Measurements from ENCODE around the gene ERC2.
"Not testable (repeated sequence)": the region's sequence is repeated elsewhere in the genome, so short reads cannot be mapped to it uniquely, and the experiment has no call there.

Gene ERC2

GRCh38 chr3:55526332-55527030, 941.8 kb downstream of the ERC2 start:
- no peak for DNase-seq

GRCh38 chr3:55525436-55525835, 942.8 kb downstream of the ERC2 start:
- DNase-seq = no peak

DNA sequence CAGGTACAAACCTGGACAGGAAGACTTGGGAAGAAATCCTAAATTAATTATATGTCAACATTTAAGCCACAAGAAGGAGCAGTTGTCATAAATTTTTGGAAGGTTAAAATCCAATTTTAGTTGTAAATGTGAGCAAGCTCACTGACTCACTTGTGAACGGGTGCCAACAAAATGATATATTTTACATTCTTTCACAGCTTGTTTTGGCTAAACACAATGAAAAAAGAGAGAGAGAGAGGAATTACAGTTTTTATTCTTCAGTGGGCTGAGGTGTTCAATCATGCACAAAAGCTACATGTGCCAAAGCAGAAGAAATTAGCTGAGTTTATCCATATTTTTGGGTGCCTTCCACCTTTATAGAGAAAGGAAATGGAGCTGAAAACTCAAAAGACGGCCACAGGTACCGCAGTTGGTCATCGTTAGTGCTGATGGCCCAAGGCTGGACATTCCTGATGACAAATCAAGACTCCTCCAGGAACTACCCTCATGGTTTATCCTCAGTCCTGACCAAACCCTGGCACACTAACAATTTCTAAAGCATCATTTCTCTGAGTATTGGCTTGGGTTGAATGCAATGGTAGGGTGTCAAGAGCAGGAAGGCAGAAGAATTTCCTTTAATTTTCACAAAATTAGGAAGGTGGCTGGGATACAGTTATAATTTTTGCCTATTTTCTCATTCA, 943.6 kb downstream of the ERC2 start:
- no peak for DNase-seq

DNA sequence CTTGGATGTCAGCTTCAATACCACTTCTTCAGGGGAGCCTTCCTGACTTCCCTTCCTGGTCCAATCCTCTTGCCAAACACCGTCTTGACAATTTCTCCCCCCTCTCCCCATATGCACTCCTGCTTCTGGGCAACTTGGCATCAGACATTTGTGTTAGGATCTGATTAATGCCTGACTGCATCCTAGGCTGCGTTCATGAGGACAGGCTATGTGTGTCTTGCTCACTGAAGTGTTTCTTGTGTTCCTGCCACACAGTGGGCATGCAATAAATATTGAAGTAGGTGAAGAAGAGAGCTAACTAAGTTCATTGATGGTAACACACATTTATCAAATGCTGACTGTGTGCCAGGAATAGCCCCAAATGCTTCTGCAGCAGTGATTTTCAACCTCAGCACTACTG, 944.8 kb downstream of the ERC2 start:
- DNase-seq = no peak

DNA sequence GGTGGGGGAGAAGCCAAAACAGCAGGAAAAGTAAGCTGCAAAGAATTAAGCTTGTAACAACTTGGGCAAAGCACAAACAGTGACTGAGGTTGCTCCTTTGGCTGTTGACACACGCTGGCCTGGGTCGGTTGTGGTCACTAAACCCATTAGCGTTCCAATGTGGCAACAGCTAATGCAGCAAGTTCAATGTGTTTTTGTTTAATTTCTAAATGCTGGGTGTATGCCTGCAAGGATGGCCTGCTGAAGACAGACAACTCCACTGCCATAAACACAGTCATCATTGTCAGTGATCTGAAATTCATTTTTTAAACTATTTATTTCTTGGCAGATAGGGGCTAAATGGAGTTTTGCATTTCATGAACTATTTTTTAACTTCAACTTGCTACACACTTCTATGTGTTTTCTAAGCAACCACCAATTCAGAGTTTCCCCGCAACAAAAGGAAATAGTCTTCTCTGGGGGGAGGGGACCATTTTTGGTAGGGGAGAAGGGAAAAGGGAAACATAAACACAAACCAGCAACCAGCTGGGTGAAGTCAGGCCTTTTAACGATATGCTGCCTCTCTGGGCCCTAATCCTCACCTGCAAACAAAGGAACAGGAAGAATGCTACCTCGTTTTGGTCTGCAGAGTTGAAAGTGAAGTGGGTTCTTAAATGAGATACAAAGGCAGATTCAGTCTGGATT, 946.4 kb downstream of the ERC2 start:
- no peak for DNase-seq

DNA sequence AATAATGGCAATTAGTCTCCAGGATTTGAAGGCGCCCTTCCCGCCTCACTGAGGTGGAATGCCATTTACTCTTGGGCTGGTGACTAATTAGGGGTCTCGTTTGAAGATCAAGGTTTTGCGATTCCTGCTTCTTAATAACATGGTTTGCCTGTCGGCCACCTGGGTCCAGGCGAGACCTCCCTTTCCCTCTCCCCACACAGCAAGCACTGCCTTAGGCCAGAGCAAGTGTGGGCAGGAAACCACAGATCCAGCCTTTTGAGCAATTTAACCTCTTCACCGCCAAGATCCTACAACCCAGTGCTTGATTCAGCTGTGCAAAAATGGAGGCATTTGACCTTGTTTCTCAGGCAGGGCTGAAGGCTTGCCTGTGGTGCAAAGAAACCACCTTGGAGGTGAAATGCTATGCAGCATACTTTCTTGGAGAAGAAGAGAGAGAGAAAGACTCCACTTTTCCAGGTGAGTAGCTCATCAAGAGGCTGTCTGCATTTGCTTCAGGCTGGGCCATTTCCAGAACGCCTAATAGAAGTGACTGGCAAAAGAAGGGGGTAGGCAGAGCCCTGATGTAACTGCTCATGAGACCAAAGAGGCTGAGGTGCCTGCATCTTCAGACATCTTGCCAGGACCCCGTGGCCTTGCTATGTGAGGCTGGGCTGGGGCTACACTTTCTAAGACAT, 947.1 kb downstream of the ERC2 start:
- DNase-seq = no peak

- DNase-seq = no peak
Observed at GRCh38 chr3:55519019-55519418, 949.2 kb downstream of the ERC2 start.

- no peak for DNase-seq
Observed at GRCh38 chr3:55518451-55518850, 949.8 kb downstream of the ERC2 start.

DNA sequence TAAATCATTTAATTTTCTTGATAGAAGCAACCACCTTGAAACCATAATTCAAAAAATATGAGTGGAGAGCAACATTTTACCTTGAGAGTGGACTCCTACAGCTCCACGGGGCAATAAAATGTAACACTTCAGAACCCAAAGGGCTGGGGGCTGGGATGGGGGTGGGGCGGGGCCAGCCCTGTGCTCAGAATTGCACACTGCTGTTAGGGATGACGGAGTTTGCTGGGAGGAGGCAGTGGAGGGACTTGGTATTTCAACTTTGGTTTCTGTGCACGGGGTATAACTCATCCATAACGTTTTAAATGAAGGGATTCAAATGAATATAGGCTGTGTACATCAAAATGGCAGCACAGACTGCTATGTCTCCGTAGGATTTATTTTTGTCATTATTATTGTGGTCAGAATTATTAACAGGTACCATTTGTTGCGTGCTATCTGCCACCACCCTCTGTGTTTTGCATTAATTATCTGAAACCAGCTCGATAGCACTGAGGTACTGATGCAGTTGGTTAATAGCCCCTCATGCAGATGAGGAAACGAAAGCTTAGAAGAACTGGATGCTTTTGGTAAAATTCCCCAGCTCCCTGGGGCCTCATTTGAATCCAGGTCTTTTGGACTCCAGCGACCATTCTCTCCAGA, 951.8 kb downstream of the ERC2 start:
- DNase-seq = no peak

- DNase-seq = no peak
Observed at GRCh38 chr3:55515550-55516246, 952.6 kb downstream of the ERC2 start.

- no peak for DNase-seq
Observed at GRCh38 chr3:55514962-55515361, 953.3 kb downstream of the ERC2 start.

GRCh38 chr3:55512571-55513343, 955.5 kb downstream of the ERC2 start:
- no peak for DNase-seq

GRCh38 chr3:55511895-55512570, 956.2 kb downstream of the ERC2 start:
- DNase-seq = no peak

- DNase-seq = no peak
Observed at GRCh38 chr3:55508335-55508734, 959.9 kb downstream of the ERC2 start.

DNA sequence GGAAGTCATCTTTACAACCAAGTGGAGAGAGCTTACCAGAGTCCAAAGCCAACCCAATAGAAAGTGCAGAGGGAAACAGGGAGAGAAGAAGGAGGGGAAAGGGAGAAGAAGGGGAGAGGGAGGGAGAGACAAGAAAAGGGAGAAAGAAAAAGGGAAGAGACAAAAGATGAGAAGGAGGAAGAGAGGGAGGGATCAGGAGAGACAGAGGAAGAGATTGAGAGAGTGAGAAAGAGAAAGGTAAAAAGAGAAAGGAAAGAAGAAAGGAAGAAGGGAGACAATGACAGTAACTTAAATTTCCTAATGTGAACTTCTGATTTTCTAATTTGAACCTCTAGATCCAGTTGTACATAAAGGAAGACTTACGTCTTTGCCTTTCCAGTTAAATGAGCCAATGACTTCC, 960.5 kb downstream of the ERC2 start:
- no peak for DNase-seq

DNA sequence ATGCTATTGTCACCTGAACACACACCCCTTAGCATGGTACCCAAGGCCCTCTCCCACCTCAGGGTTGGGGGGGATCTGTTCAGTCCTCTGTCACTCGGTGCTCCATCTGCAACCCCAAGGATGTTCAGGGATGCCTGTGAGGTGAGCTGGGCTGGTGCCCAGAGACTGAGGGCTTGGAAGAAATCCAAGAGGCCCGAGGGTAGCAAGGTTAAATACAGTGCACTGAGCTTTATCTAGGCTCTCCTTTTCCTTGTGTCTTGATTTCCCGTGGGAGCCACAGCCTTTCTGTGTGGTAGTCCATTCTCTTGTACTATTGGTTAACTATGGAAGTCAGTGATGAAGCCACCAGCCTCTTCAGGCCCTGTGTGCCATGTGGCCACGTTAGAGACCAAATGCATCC, 962.5 kb downstream of the ERC2 start:
- no peak for DNase-seq

DNA sequence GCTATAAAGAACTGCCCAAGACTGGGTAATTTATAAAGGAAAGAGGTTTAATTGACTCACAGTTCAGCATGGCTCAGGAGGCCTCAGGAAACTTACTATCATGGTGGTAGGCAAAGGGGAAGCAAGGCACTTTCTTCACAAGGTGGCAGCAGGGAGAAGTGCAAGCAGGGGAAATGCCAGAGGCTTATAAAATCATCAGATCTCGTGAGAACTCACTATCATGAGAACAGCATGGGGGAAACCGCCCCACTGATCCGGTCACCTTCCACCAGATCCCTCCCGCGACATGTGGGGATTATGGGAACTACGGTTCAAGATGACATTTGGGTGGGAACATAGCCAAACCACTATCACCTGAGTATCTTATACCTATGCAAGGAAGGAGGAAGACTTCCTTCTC, 963.2 kb downstream of the ERC2 start:
- not testable (repeated sequence) for DNase-seq

- DNase-seq = no peak
Observed at GRCh38 chr3:55501905-55502304, 966.4 kb downstream of the ERC2 start.

- DNase-seq = no peak
Observed at GRCh38 chr3:55500555-55501330, 967.5 kb downstream of the ERC2 start.

DNA sequence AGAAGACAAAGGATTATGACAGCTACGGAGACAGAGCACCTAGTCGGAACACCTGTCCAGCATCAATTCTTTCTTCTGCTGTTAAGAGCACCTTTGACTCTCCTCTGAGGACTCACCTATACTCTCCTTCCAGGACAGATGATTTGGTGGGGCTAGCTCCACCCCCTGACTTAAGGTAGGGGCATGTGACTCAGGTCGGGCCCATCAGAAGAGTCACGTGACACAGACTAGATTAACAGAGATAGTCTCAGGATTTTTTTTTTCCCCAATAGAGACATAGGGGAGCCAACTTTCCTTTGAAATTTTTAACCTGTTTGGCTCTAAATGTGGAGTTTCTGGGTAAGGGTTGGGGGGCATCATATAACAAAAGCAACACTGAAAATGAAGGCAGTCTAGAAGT, 969.7 kb downstream of the ERC2 start:
- no peak for DNase-seq
